H9 (cell line): ENCODE data around the gene ZNF385D. TPM values are rescaled to one million over a fixed set of nuclear protein-coding genes. Genes with fewer than 3 reads are reported as not detected.

Experiments
- DNase-seq: peaks from one replicate; pipeline ENCODE4 v3.0.0-alpha.2; 2017
- H2AFZ ChIP-seq: one replicate; pipeline ENCODE4 v1.6.1; 2013; ENCODE audit warnings: mild to moderate bottlenecking, low read length, control low read depth, moderate library complexity
- H2AK5ac ChIP-seq: 2 replicates; pipeline ENCODE4 v1.6.1; 2013; ENCODE audit warnings: low read length, control low read depth, mixed read lengths; ENCODE audit not compliant: insufficient read length
- H2BK120ac ChIP-seq: one replicate; pipeline ENCODE4 v1.6.1; 2013; ENCODE audit warnings: low read depth, mild to moderate bottlenecking, low read length, control low read depth, inconsistent platforms; ENCODE audit not compliant: poor library complexity, severe bottlenecking
- H2BK12ac ChIP-seq: 2 replicates; pipeline ENCODE4 v1.6.1; 2013; ENCODE audit warnings: low read length, control low read depth, mixed read lengths, low read depth; ENCODE audit not compliant: insufficient read length
- H2BK15ac ChIP-seq: 2 replicates; pipeline ENCODE4 v1.6.1; 2013; ENCODE audit warnings: low read depth, low read length, control low read depth
- H2BK20ac ChIP-seq: one replicate; pipeline ENCODE4 v1.6.1; 2013; ENCODE audit warnings: low read depth, mild to moderate bottlenecking, low read length, control low read depth, inconsistent platforms; ENCODE audit not compliant: poor library complexity, severe bottlenecking
- H2BK5ac ChIP-seq: 2 replicates; pipeline ENCODE4 v1.6.1; 2013; ENCODE audit warnings: low read length, control low read depth, mixed read lengths; ENCODE audit not compliant: insufficient read length
- H3K14ac ChIP-seq: 2 replicates; pipeline ENCODE4 v1.6.1; 2013; ENCODE audit warnings: low read length, control low read depth; ENCODE audit not compliant: insufficient read depth
- H3K18ac ChIP-seq: 2 replicates; pipeline ENCODE4 v1.6.1; 2013; ENCODE audit warnings: low read depth, mild to moderate bottlenecking, mixed read lengths, low read length, control low read depth; ENCODE audit not compliant: insufficient read length
- H3K23ac ChIP-seq: 2 replicates; pipeline ENCODE4 v1.6.1; 2013; ENCODE audit warnings: low read length, control low read depth, mixed read lengths, low read depth; ENCODE audit not compliant: insufficient read length
- H3K23me2 ChIP-seq: 2 replicates; pipeline ENCODE4 v1.6.1; 2013; ENCODE audit warnings: low read depth, mild to moderate bottlenecking, mixed read lengths, low read length, control low read depth; ENCODE audit not compliant: insufficient read length, poor library complexity, severe bottlenecking
- H3K27ac ChIP-seq: 2 replicates; pipeline ENCODE4 v1.5.1; 2013; ENCODE audit warnings: low read length, control low read depth, mixed read lengths, low read depth; ENCODE audit not compliant: insufficient read length
- H3K27me3 ChIP-seq: 2 replicates; pipeline ENCODE4 v1.6.1; 2013; ENCODE audit warnings: low read length, control low read depth, inconsistent platforms; ENCODE audit not compliant: insufficient read depth
- H3K4ac ChIP-seq: 2 replicates; pipeline ENCODE4 v1.6.1; 2013; ENCODE audit warnings: low read depth, mild to moderate bottlenecking, control low read depth, inconsistent platforms, low read length, moderate library complexity
- H3K4me1 ChIP-seq: 2 replicates; pipeline ENCODE4 v1.6.1; 2013; ENCODE audit warnings: low read length, control low read depth, inconsistent platforms; ENCODE audit not compliant: insufficient read depth
- H3K4me2 ChIP-seq: 2 replicates; pipeline ENCODE4 v1.6.1; 2013; ENCODE audit warnings: low read length, control low read depth, mixed read lengths; ENCODE audit not compliant: insufficient read length, insufficient read depth
- H3K56ac ChIP-seq: 2 replicates; pipeline ENCODE4 v1.6.1; 2013; ENCODE audit warnings: low read depth, mild to moderate bottlenecking, mixed read lengths, low read length, control low read depth; ENCODE audit not compliant: insufficient read length
- H3K79me1 ChIP-seq: 2 replicates; pipeline ENCODE4 v1.6.1; 2013; ENCODE audit warnings: low read depth, mild to moderate bottlenecking, moderate library complexity, low read length, control low read depth, inconsistent platforms; ENCODE audit not compliant: insufficient read depth, poor library complexity, severe bottlenecking
- H3K79me2 ChIP-seq: 2 replicates; pipeline ENCODE4 v1.6.1; 2013; ENCODE audit warnings: low read length, control low read depth, inconsistent platforms; ENCODE audit not compliant: insufficient read depth
- H3K9ac ChIP-seq: 2 replicates; pipeline ENCODE4 v1.6.1; 2013; ENCODE audit warnings: low read length, control low read depth, mixed read lengths; ENCODE audit not compliant: insufficient read length; ENCODE audit errors: extremely low read depth
- H3K9me3 ChIP-seq: one replicate; pipeline ENCODE4 v1.6.1; 2013; ENCODE audit warnings: low read depth, low read length, inconsistent platforms; ENCODE audit not compliant: control insufficient read depth
- H3T11ph ChIP-seq: one replicate; pipeline ENCODE4 v1.6.1; 2013; ENCODE audit warnings: mild to moderate bottlenecking, low read length, control low read depth, inconsistent platforms
- H4K20me1 ChIP-seq: one replicate; pipeline ENCODE4 v1.6.1; 2013; ENCODE audit not compliant: control insufficient read depth, insufficient read length, insufficient read depth
- H4K5ac ChIP-seq: 2 replicates; pipeline ENCODE4 v1.6.1; 2013; ENCODE audit warnings: low read depth, mild to moderate bottlenecking, mixed read lengths, low read length, control low read depth; ENCODE audit not compliant: insufficient read length
- H4K8ac ChIP-seq: replicated peaks from 2 replicates; pipeline ENCODE4 v1.6.1; 2013; ENCODE audit warnings: low read length, control low read depth, mixed read lengths, low read depth; ENCODE audit not compliant: insufficient read length
- H4K91ac ChIP-seq: 2 replicates; pipeline ENCODE4 v1.6.1; 2013; ENCODE audit warnings: low read depth, mild to moderate bottlenecking, moderate library complexity, mixed read lengths, low read length, control low read depth; ENCODE audit not compliant: insufficient read length
- H3K27ac Mint-ChIP-seq, 3 experiments: 2 replicates in 2 of 3; 3 replicates in 1 of 3; pipeline ENCODE4 v1.8.0; 2020 to 2021; ENCODE audit warnings: mixed read lengths in 3 of 3, mild to moderate bottlenecking in 1 of 3, moderate library complexity in 1 of 3
- H3K27me3 Mint-ChIP-seq: 2 replicates; pipeline ENCODE4 v1.8.0; 2021; ENCODE audit warnings: low read depth, mild to moderate bottlenecking, moderate library complexity, mixed read lengths
- H3K36me3 Mint-ChIP-seq, 3 experiments: 2 replicates in 2 of 3; 3 replicates in 1 of 3; pipeline ENCODE4 v1.8.0; 2020 to 2021; ENCODE audit warnings: low read depth in 3 of 3, mixed read lengths in 3 of 3; ENCODE audit not compliant: insufficient read depth in 1 of 3
- H3K4me1 Mint-ChIP-seq, 2 experiments: 2 replicates each; pipeline ENCODE4 v1.8.0; 2020; ENCODE audit warnings: mixed read lengths in 2 of 2
- H3K4me3 Mint-ChIP-seq, 2 experiments: 2 replicates in 1 of 2; 3 replicates in 1 of 2; pipeline ENCODE4 v1.8.0; 2020 to 2021; ENCODE audit warnings: mild to moderate bottlenecking in 2 of 2, mixed read lengths in 2 of 2, moderate library complexity in 1 of 2
- H3K9me3 Mint-ChIP-seq, 2 experiments: 2 replicates in 1 of 2; 3 replicates in 1 of 2; pipeline ENCODE4 v1.8.0; 2020; ENCODE audit warnings: mild to moderate bottlenecking in 2 of 2, mixed read lengths in 2 of 2, moderate library complexity in 1 of 2
- CTCF ChIP-seq: fragments of 200-600 bp; sonication (generic); conservative IDR thresholded peaks from 3 replicates; pipeline ENCODE4 v1.8.0; 2021; ENCODE audit warnings: antibody characterized with exemption, mild to moderate bottlenecking
- WGBS: extraction: QIAGEN DNeasy Blood & Tissue Kit; methylation state at CpG from one replicate; pipeline ENCODE4 v1.1.7; 2013; ENCODE audit warnings: missing lambda C conversion rate, low lambda C conversion rate, mixed read lengths; ENCODE audit not compliant: insufficient read length; ENCODE audit errors: extremely low coverage; 5-methylcytosine and 5-hydroxymethylcytosine counted together
- total RNA-seq: library from RNA; stranded (reverse); gene quantifications from 2 replicates; pipeline ENCODE4 v1.2.1, GENCODE V29; 2021

Gene ZNF385D
- total RNA-seq, 1 experiment from 2014 or later = 1.5 TPM

DNA sequence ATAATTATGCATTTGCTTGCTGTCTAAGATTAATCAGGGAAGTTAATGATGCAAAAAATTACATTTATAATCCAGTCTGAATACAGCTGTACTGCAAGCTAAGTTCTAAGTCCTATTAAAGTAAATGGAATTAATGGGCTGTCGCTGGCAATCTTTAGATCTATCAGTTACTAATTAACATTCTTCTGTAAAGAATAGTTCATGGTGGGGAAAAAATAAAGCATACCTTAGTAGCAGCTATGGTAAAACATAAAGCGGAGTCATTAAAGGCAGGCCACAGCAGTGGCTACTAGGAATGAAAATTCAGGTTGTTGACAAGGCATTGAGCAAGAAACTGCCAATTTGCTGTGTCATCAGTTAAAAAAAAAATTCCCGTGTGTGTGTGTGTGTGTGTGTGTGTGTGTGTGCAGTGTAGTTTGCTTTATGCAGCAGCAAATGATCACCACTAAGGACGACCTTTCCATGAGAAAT lies 129.8 kb downstream of the ZNF385D start:
- H3K27ac Mint-ChIP-seq = peak overlapping the region in 1 of 3 experiments; percentile 20; a peak in 2 of 7 replicates
- H3K4me1 Mint-ChIP-seq = peaks cover 5% of the 10 kb centered on the region in 2 experiments; a peak in 2 of 4 replicates
- no peak overlapping the region for H2BK20ac ChIP-seq
- no peak overlapping the region for H2BK120ac ChIP-seq
- H3K9me3 ChIP-seq = no peaks in the 10 kb centered on the region
- WGBS = no CpG with 5 or more reads among the region's 4 CpGs
- H3T11ph ChIP-seq = no peak overlapping the region
- no peaks in the 10 kb centered on the region for H4K20me1 ChIP-seq
- H3K14ac ChIP-seq = no peak overlapping the region
- no peak overlapping the region for H3K56ac ChIP-seq
- H2BK12ac ChIP-seq = no peak overlapping the region
- H4K5ac ChIP-seq = no peak overlapping the region
- no peaks in the 10 kb centered on the region for H3K27me3 Mint-ChIP-seq
- no peaks in the 10 kb centered on the region for H3K27me3 ChIP-seq
- no peak overlapping the region for H4K8ac ChIP-seq
- no peak overlapping the region for H4K91ac ChIP-seq
- H3K4me2 ChIP-seq = no peak overlapping the region
- no peak overlapping the region for H3K23ac ChIP-seq
- no peak overlapping the region for H3K18ac ChIP-seq
- no peak overlapping the region for H2BK15ac ChIP-seq
- H3K23me2 ChIP-seq = no peaks in the 10 kb centered on the region
- no peak for DNase-seq
- H3K4me1 ChIP-seq = peaks cover 2% of the 10 kb centered on the region; the same call in 1 of the 2 replicates
- H3K4ac ChIP-seq = no peak overlapping the region
- no peak for TF ChIP-seq CTCF
- no peak overlapping the region for H2BK5ac ChIP-seq
- H3K4me3 Mint-ChIP-seq = no peak overlapping the region
- no peak overlapping the region for H2AFZ ChIP-seq
- H3K79me2 ChIP-seq = no peaks in the 10 kb centered on the region
- H3K9me3 Mint-ChIP-seq = no peaks in the 10 kb centered on the region
- no peak overlapping the region for H2AK5ac ChIP-seq
- no peaks in the 10 kb centered on the region for H3K79me1 ChIP-seq
- H3K27ac ChIP-seq = no peak overlapping the region
- no peaks in the 10 kb centered on the region for H3K36me3 Mint-ChIP-seq
- H3K9ac ChIP-seq = no peak overlapping the region
